IMR-90 (cell line): ENCODE measurements around the gene C12orf50. TPM values are rescaled to one million over a fixed set of nuclear protein-coding genes. Genes with fewer than 3 reads are reported as not detected.

Experiments used
- ATAC-seq: fragments of 200-7000 bp; cut with Tn5 transposase; 2 replicates; pipeline ENCODE4 v1.9.1; 2020; ENCODE audit warnings: low read depth, mild to moderate bottlenecking, moderate library complexity
- BruUV-seq: library from RNA; stranded (reverse); fragments of 400-500 nt; replicated peaks from 2 replicates; lab custom pipeline; 2021; lab: Mats Ljungman, UMichigan
- CTCF ChIA-PET: fragments of 300-600 bp; formaldehyde crosslinking; extraction: SDS; loops from one replicate; lab custom pipeline; 2021; ENCODE audit warnings: antibody characterized with exemption; lab: Yijun Ruan, JAX
- POLR2A ChIA-PET: fragments of 300-600 bp; sonication (Branson Sonifier 250); formaldehyde crosslinking; loops from one replicate; lab custom pipeline; 2022; ENCODE audit warnings: antibody characterized with exemption; ENCODE audit not compliant: unreplicated experiment; lab: Charles Lee
- DNase-seq: peaks from one replicate; pipeline ENCODE4 v3.0.0; 2013
- H2AFZ ChIP-seq: replicated peaks from 2 replicates; pipeline ENCODE3; 2013; ENCODE audit warnings: low read length, mild to moderate bottlenecking; ENCODE audit not compliant: poor library complexity
- H2AK5ac ChIP-seq: 2 replicates; pipeline ENCODE4 v1.6.1; 2013; ENCODE audit warnings: low read depth, low read length, inconsistent platforms
- H2AK9ac ChIP-seq: replicated peaks from 2 replicates; pipeline ENCODE3; 2013; ENCODE audit warnings: mild to moderate bottlenecking, low read depth, low read length, moderate library complexity; ENCODE audit not compliant: poor library complexity
- H2BK120ac ChIP-seq: 2 replicates; pipeline ENCODE4 v1.6.1; 2013; ENCODE audit warnings: low read depth, low read length, inconsistent platforms
- H2BK15ac ChIP-seq: 3 replicates; pipeline ENCODE4 v1.6.1; 2013; ENCODE audit warnings: low read depth, low read length, inconsistent platforms
- H2BK20ac ChIP-seq: 2 replicates; pipeline ENCODE4 v1.6.1; 2013; ENCODE audit warnings: low read depth, mild to moderate bottlenecking, inconsistent platforms, low read length, moderate library complexity
- H2BK5ac ChIP-seq: 2 replicates; pipeline ENCODE4 v1.6.1; 2013; ENCODE audit warnings: mild to moderate bottlenecking, low read depth, low read length, inconsistent platforms; ENCODE audit not compliant: poor library complexity, severe bottlenecking
- H3K14ac ChIP-seq: replicated peaks from 2 replicates; pipeline ENCODE4 v1.6.1; 2013; ENCODE audit warnings: low read depth, low read length, inconsistent platforms
- H3K18ac ChIP-seq: 2 replicates; pipeline ENCODE4 v1.6.1; 2013; ENCODE audit warnings: low read depth, low read length, control low read depth
- H3K23ac ChIP-seq: 2 replicates; pipeline ENCODE4 v1.6.1; 2013; ENCODE audit warnings: low read depth, low read length, inconsistent platforms
- H3K27ac ChIP-seq: 2 replicates; pipeline ENCODE4 v1.5.1; 2013; ENCODE audit warnings: mild to moderate bottlenecking, control low read depth, low read length; ENCODE audit not compliant: insufficient read depth
- H3K27me3 ChIP-seq: 2 replicates; pipeline ENCODE4 v1.6.1; 2013; ENCODE audit warnings: low read length; ENCODE audit not compliant: control insufficient read depth, insufficient read depth
- H3K36me3 ChIP-seq: 2 replicates; pipeline ENCODE4 v1.6.1; 2013; ENCODE audit warnings: low read length, mixed read lengths; ENCODE audit not compliant: control insufficient read depth, insufficient read depth
- H3K4ac ChIP-seq: 2 replicates; pipeline ENCODE4 v1.6.1; 2013; ENCODE audit warnings: low read depth, low read length, inconsistent platforms
- H3K4me1 ChIP-seq: 2 replicates; pipeline ENCODE4 v1.6.1; 2013; ENCODE audit warnings: low read length, mixed read lengths; ENCODE audit not compliant: control insufficient read depth, insufficient read depth
- H3K4me2 ChIP-seq: 2 replicates; pipeline ENCODE4 v1.6.1; 2013; ENCODE audit warnings: low read depth, mild to moderate bottlenecking, control low read depth, low read length, moderate library complexity
- H3K4me3 ChIP-seq: 2 replicates; pipeline ENCODE4 v1.5.1; 2013; ENCODE audit warnings: low read depth, mild to moderate bottlenecking, control low read depth, low read length, moderate library complexity; ENCODE audit not compliant: insufficient read depth
- H3K56ac ChIP-seq: 2 replicates; pipeline ENCODE4 v1.6.1; 2013; ENCODE audit warnings: low read length, inconsistent platforms; ENCODE audit not compliant: insufficient read depth; ENCODE audit errors: extremely low read depth
- H3K79me1 ChIP-seq, 2 experiments: 2 replicates each; pipeline ENCODE4 v1.6.1; 2013; ENCODE audit warnings: low read length in 2 of 2, inconsistent platforms in 1 of 2, low read depth in 1 of 2
- H3K9ac ChIP-seq: 2 replicates; pipeline ENCODE4 v1.6.1; 2013; ENCODE audit warnings: low read depth, low read length, control low read depth
- H3K9me1 ChIP-seq: 2 replicates; pipeline ENCODE4 v1.6.1; 2013; ENCODE audit warnings: low read length, inconsistent platforms; ENCODE audit not compliant: insufficient read depth
- H3K9me3 ChIP-seq: 2 replicates; pipeline ENCODE4 v1.6.1; 2013; ENCODE audit warnings: low read length; ENCODE audit not compliant: control insufficient read depth, insufficient read depth
- H4K20me1 ChIP-seq: 2 replicates; pipeline ENCODE4 v1.6.1; 2013; ENCODE audit warnings: low read length, inconsistent platforms; ENCODE audit not compliant: insufficient read depth
- H4K5ac ChIP-seq: 2 replicates; pipeline ENCODE4 v1.6.1; 2013; ENCODE audit warnings: mild to moderate bottlenecking, low read depth, low read length, control low read depth
- H4K8ac ChIP-seq, 2 experiments: 2 replicates each; pipeline ENCODE4 v1.6.1; 2013; ENCODE audit warnings: low read depth in 2 of 2, low read length in 2 of 2, control low read depth in 1 of 2, inconsistent platforms in 1 of 2
- H4K91ac ChIP-seq: 2 replicates; pipeline ENCODE4 v1.6.1; 2013; ENCODE audit warnings: low read depth, low read length, inconsistent platforms; ENCODE audit not compliant: insufficient read depth
- BHLHE40 ChIP-seq: fragments of 150-350 bp; IDR thresholded peaks from 2 replicates; pipeline ENCODE4 v1.6.1; 2016; ENCODE audit warnings: mild to moderate bottlenecking, low read depth, low read length
- CEBPB ChIP-seq: IDR thresholded peaks from 2 replicates; pipeline ENCODE4 v1.6.1; 2012; ENCODE audit warnings: low read depth, low read length, improper control_type of control experiment
- CHD1 ChIP-seq: IDR thresholded peaks from 2 replicates; pipeline ENCODE4 v1.6.1; 2012; ENCODE audit warnings: low read depth, low read length, improper control_type of control experiment
- CTCF ChIP-seq: conservative IDR thresholded peaks from 2 replicates; pipeline ENCODE4 v1.5.1; 2012; ENCODE audit warnings: mild to moderate bottlenecking, low read depth, low read length, improper control_type of control experiment
- ELK1 ChIP-seq: fragments of 150-350 bp; IDR thresholded peaks from 2 replicates; pipeline ENCODE4 v1.6.1; 2016; ENCODE audit warnings: low read depth, mild to moderate bottlenecking, low read length, moderate library complexity, borderline replicate concordance
- FOS ChIP-seq: fragments of 150-350 bp; IDR thresholded peaks from 2 replicates; pipeline ENCODE4 v1.6.1; 2016; ENCODE audit warnings: low read depth, low read length
- MAFK ChIP-seq: IDR thresholded peaks from 2 replicates; pipeline ENCODE4 v1.6.1; 2012; ENCODE audit warnings: low read depth, low read length, improper control_type of control experiment
- MAZ ChIP-seq: IDR thresholded peaks from 2 replicates; pipeline ENCODE4 v1.6.1; 2012; ENCODE audit warnings: low read depth, mild to moderate bottlenecking, low read length, improper control_type of control experiment, moderate library complexity, borderline replicate concordance
- MXI1 ChIP-seq: IDR thresholded peaks from 2 replicates; pipeline ENCODE4 v1.6.1; 2012; ENCODE audit warnings: low read depth, mild to moderate bottlenecking, low read length, moderate library complexity, borderline replicate concordance
- NFE2L2 ChIP-seq: fragments of 150-350 bp; IDR thresholded peaks from 2 replicates; pipeline ENCODE4 v1.6.1; 2016; ENCODE audit warnings: low read depth, mild to moderate bottlenecking, low read length
- POLR2A ChIP-seq: IDR thresholded peaks from 2 replicates; pipeline ENCODE4 v1.6.1; 2012; ENCODE audit warnings: mild to moderate bottlenecking, low read depth, low read length
- RAD21 ChIP-seq: IDR thresholded peaks from 2 replicates; pipeline ENCODE4 v1.6.1; 2012; ENCODE audit warnings: low read length, improper control_type of control experiment
- RCOR1 ChIP-seq: IDR thresholded peaks from 2 replicates; pipeline ENCODE4 v1.6.1; 2012; ENCODE audit warnings: mild to moderate bottlenecking, low read length, improper control_type of control experiment; ENCODE audit not compliant: insufficient replicate concordance
- RFX5 ChIP-seq: IDR thresholded peaks from 2 replicates; pipeline ENCODE4 v1.8.0; 2012; ENCODE audit warnings: low read depth, mild to moderate bottlenecking, low read length, moderate library complexity
- SMC3 ChIP-seq: fragments of 150-350 bp; IDR thresholded peaks from 2 replicates; pipeline ENCODE4 v1.6.1; 2016; ENCODE audit warnings: low read depth, mild to moderate bottlenecking, antibody characterized with exemption, low read length, moderate library complexity
- USF2 ChIP-seq: fragments of 150-350 bp; IDR thresholded peaks from 2 replicates; pipeline ENCODE4 v1.6.1; 2017; ENCODE audit warnings: mild to moderate bottlenecking, antibody characterized with exemption, low read length, low read depth
- WGBS, 2 experiments: methylation state at CpG; one replicate each; pipeline versions ENCODE4 v1.1.5 to v1.1.7; 2013; ENCODE audit warnings: missing lambda C conversion rate in 2 of 2; ENCODE audit not compliant: insufficient read length in 1 of 2; ENCODE audit errors: extremely low coverage in 2 of 2; 5-methylcytosine and 5-hydroxymethylcytosine counted together
- dilution Hi-C: fragments of 300-500 bp; cut with HindIII; formaldehyde crosslinking; loops from one replicate; pipeline ENCODE4 v1.14.3; 2018; ENCODE audit warnings: low sequenced_read_pairs; ENCODE audit not compliant: unreplicated experiment
- in situ Hi-C: fragments of 300-500 bp; cut with MboI; formaldehyde crosslinking; loops from 3 replicates; pipeline ENCODE4 v1.14.3; 2019; ENCODE audit warnings: low sequenced_read_pairs, inconsistent platforms, mixed read lengths
- intact Hi-C: fragments of 100-400 bp; cut with micrococcal nuclease; formaldehyde crosslinking; loops from 2 replicates; pipeline ENCODE4 v1.10.0; 2022
- polyA plus RNA-seq, 3 experiments: library from polyadenylated mRNA; depleted of rRNA; stranded (reverse); fragments of >200 nt; gene quantifications; 2 replicates each; pipeline ENCODE4 v1.2.3, GENCODE V29; 2012; ENCODE audit warnings: low replicate concordance in 1 of 3
- total RNA-seq: library from RNA; depleted of rRNA; stranded (reverse); fragments of >200 nt; gene quantifications from 2 replicates; pipeline ENCODE4 v1.2.3, GENCODE V29; 2012

The C12orf50 gene
- total and polyA plus RNA-seq, 2 of the 4 experiments (the other 2 are of a cell fraction), result not detected

- no peak overlapping the region for H2AK9ac ChIP-seq
- dilution Hi-C loops, result no loop called here
- H3K4ac ChIP-seq, result no peak overlapping the region
- no peaks in the 10 kb centered on the region for H3K9me1 ChIP-seq
- no peak overlapping the region for H3K27ac ChIP-seq
- no peak overlapping the region for H3K23ac ChIP-seq
- no peak overlapping the region for H2AFZ ChIP-seq
- no peaks in the 10 kb centered on the region for H3K27me3 ChIP-seq
- no peak overlapping the region for H3K9ac ChIP-seq
- H4K20me1 ChIP-seq, result no peaks in the 10 kb centered on the region
- ChIA-PET CTCF (no interaction called here), POLR2A (no interaction called here)
- H2BK120ac ChIP-seq, result no peak overlapping the region
- H3K4me1 ChIP-seq, result no peaks in the 10 kb centered on the region
- ATAC-seq (no peak), DNase-seq (no peak)
- no peak overlapping the region for H3K14ac ChIP-seq
- H3K4me3 ChIP-seq, result no peak overlapping the region
- in situ Hi-C loops, result no loop called here
- H4K8ac ChIP-seq, result no peak overlapping the region
- no TSS peak for BruUV-seq
- H2AK5ac ChIP-seq, result no peak overlapping the region; the same call in 1 of the 2 replicates
- no peak overlapping the region for H3K56ac ChIP-seq
- no CpG with 5 or more reads among the region's 1 CpG for WGBS, 2 experiments
- H3K4me2 ChIP-seq, result no peak overlapping the region
- no peak overlapping the region for H2BK15ac ChIP-seq
- TF ChIP-seq SMC3, result no peak
- no peak for TF ChIP-seq MXI1
- TF ChIP-seq NFE2L2, result no peak
- no peak for TF ChIP-seq CEBPB
- no peak for TF ChIP-seq MAZ
- TF ChIP-seq CTCF, result no peak
- no peak for TF ChIP-seq RCOR1
- TF ChIP-seq BHLHE40, result no peak
- TF ChIP-seq FOS, result no peak
- no peak for TF ChIP-seq ELK1
- TF ChIP-seq MAFK, result no peak
- TF ChIP-seq USF2, result no peak
- TF ChIP-seq POLR2A, result no peak
- TF ChIP-seq RFX5, result no peak
- no peak for TF ChIP-seq RAD21
- TF ChIP-seq CHD1, result no peak
- H4K5ac ChIP-seq, result no peak overlapping the region
- no peak overlapping the region for H3K18ac ChIP-seq
- no peaks in the 10 kb centered on the region for H3K79me1 ChIP-seq
- no peaks in the 10 kb centered on the region for H3K36me3 ChIP-seq
- intact Hi-C loops, result no loop called here
- no peaks in the 10 kb centered on the region for H3K9me3 ChIP-seq
- H4K91ac ChIP-seq, result no peak overlapping the region
- H2BK5ac ChIP-seq, result no peak overlapping the region
- no peak overlapping the region for H2BK20ac ChIP-seq
These were observed 86.2 kb downstream of the C12orf50 start for GRCh38 chr12:87943023-87943422.
